IPS DF 6.9 (cell line): ENCODE results near the gene GPR152.

ENCODE experiments used
- DNase-seq: peaks from one replicate; pipeline ENCODE4 v3.0.0-alpha.2; 2013; ENCODE audit warnings: low read depth, low spot score
- H3K27ac ChIP-seq: one replicate; pipeline ENCODE4 v1.5.1; 2013; ENCODE audit warnings: low read length, control low read depth
- H3K27me3 ChIP-seq: 2 replicates; pipeline ENCODE4 v1.6.1; 2013; ENCODE audit warnings: mild to moderate bottlenecking, low read length; ENCODE audit not compliant: control insufficient read depth, insufficient read depth
- H3K36me3 ChIP-seq: 2 replicates; pipeline ENCODE4 v1.6.1; 2013; ENCODE audit warnings: low read length; ENCODE audit not compliant: control insufficient read depth, insufficient read depth
- H3K4me1 ChIP-seq: 2 replicates; pipeline ENCODE4 v1.6.1; 2013; ENCODE audit warnings: low read length; ENCODE audit not compliant: control insufficient read depth, insufficient read depth
- H3K4me3 ChIP-seq: 2 replicates; pipeline ENCODE4 v1.5.1; 2013; ENCODE audit warnings: mild to moderate bottlenecking, low read length
- H3K9me3 ChIP-seq: 2 replicates; pipeline ENCODE4 v1.6.1; 2013; ENCODE audit warnings: low read length, inconsistent platforms; ENCODE audit not compliant: control insufficient read depth, insufficient read depth
- WGBS: extraction: QIAGEN DNeasy Blood & Tissue Kit; methylation state at CpG from one replicate; pipeline ENCODE4 v1.1.7; 2013; ENCODE audit warnings: mixed read lengths, missing lambda C conversion rate; ENCODE audit not compliant: insufficient read length, insufficient coverage; 5-methylcytosine and 5-hydroxymethylcytosine counted together

Gene GPR152

DNA sequence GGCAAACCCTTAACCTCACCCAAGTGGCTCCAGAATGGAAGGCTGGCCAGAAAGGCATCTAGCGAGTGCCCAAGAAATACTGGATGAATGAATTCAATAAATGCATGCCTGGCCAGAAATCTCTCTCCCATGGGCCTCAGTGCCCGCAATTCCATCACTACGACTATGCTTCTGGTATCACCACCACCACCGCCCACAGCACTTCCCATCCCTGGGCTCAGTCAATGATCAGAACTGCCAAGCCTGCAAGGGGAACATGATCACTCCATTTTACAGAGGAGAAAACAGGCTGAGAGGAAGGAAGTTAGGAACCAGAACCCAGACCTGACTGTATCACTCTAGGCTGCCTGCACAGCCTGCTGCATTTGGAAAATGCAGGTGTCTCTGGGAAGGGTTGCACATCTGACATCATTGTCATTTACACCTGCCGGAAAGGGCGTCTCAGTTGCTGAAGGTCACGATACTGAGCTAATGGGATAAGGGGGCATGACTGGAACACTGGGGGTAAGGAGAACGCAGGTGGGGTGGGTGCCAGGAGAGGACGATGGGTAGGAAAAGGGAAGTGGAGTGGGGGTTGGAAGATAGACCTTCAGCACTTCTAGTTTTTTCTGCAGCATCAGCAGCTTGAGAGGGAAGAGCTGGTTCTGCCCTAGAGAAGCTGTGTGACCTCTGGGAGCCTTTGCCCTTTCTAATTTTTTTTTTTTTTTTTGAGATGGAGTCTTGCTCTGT lies 3.2 kb downstream of the GPR152 start:
- Histone ChIP-seq H3K4me3 (no peak overlapping the region), H3K27me3 (no peaks in the 10 kb centered on the region), H3K27ac (no peak overlapping the region), H3K9me3 (no peaks in the 10 kb centered on the region), H3K36me3 (no peaks in the 10 kb centered on the region; the same call in 1 of the 2 replicates), H3K4me1 (no peaks in the 10 kb centered on the region)
- DNase-seq = no peak
- WGBS = no CpG with 5 or more reads among the region's 9 CpGs

GRCh38 chr11:67448220-67448609 lies 4.3 kb downstream of the GPR152 start:
- H3K4me1 ChIP-seq = no peaks in the 10 kb centered on the region
- no peak overlapping the region for H3K27ac ChIP-seq
- H3K27me3 ChIP-seq = no peaks in the 10 kb centered on the region
- no peak overlapping the region for H3K4me3 ChIP-seq
- no CpG with 5 or more reads among the region's 7 CpGs for WGBS
- H3K36me3 ChIP-seq = no peaks in the 10 kb centered on the region; the same call in 1 of the 2 replicates
- H3K9me3 ChIP-seq = no peaks in the 10 kb centered on the region
- no peak for DNase-seq

DNA sequence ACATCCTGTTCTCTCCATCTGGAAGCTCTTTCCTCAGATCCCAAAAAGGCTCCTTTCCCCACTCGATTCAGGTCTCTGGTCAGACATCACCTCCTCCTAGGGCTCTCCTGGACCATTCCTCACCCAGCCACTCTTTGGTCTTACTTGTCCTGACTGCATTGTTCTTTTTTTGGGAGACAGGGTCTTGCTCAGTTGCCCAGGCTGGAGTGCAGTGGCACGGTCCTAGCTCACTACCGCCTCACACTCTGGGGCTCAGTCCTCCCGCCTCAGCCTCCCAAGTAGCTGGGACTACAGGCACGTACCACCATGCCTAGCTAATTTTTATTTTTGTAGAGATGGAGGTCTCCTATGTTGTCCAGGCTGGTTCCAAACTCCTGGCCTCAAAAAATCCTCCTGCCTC lies 7.0 kb downstream of the GPR152 start:
- Histone ChIP-seq H3K9me3 (no peaks in the 10 kb centered on the region), H3K4me1 (no peaks in the 10 kb centered on the region; the same call in 1 of the 2 replicates), H3K4me3 (no peak overlapping the region), H3K27ac (no peak overlapping the region), H3K36me3 (peaks cover 4% of the 10 kb centered on the region; the same call in 1 of the 2 replicates), H3K27me3 (no peaks in the 10 kb centered on the region)
- DNase-seq = no peak
- WGBS = no CpG with 5 or more reads among the region's 5 CpGs

DNA sequence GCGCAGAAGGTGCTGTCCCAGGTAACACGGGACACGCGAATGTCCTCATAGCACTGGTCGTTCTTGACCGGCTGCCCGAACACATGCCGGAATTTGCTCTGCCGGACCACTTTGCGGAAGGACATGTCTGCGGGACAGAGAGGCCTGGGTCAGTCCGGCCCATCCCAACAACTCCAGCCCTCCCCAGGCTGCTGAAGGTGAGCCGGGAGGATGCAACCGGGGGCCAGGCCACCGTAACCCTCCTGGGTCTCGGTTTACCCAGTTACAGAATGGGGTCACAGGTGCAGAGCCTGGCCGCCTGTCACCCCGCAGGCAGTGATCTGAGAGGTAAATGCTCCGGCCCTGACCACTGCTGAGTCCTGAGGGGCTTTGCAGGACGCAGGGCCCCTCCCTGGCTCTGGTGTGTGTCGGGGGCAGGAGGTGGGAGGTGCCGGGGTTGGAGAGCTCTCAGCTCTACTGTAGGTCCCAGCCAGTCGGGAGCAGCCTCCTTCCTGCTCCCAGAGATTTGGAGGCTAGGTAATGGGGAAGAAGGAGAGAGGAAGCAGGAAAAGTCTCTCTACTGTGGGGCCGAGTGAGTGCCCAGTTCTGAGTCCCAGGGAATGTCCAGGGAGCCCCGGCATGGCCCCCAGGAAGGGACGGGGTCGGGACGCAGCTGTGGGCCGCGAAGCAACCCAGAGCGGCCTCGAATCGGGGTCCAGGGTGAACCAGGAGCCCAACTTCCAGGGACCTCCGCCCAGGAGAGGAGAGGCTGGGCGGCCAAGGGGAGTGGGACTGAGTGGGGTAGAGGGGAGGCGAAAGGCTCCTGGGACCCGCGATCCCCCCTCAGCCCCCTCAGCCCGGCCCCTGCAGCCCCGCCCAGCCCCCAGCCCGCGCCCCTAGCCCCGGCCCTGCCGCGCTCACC lies 9.8 kb downstream of the GPR152 start:
- H3K9me3 ChIP-seq = no peaks in the 10 kb centered on the region
- H3K27ac ChIP-seq = no peak overlapping the region
- H3K4me1 ChIP-seq = peaks cover under 1% of the 10 kb centered on the region; the same call in 1 of the 2 replicates
- H3K4me3 ChIP-seq = peak overlapping the region; percentile 81; the same call in 1 of the 2 replicates
- no peaks in the 10 kb centered on the region for H3K27me3 ChIP-seq
- H3K36me3 ChIP-seq = peaks cover 7% of the 10 kb centered on the region; the same call in 1 of the 2 replicates
- no peak for DNase-seq
- WGBS = no CpG with 5 or more reads among the region's 45 CpGs

- Histone ChIP-seq H3K9me3 (no peaks in the 10 kb centered on the region), H3K27me3 (no peaks in the 10 kb centered on the region), H3K36me3 (peaks cover 7% of the 10 kb centered on the region; the same call in 1 of the 2 replicates), H3K4me1 (peaks cover 2% of the 10 kb centered on the region), H3K4me3 (no peak overlapping the region), H3K27ac (no peak overlapping the region)
- no peak for DNase-seq
- no CpG with 5 or more reads among the region's 28 CpGs for WGBS
Measured at GRCh38 chr11:67441731-67442351, 10.7 kb downstream of the GPR152 start.

DNA sequence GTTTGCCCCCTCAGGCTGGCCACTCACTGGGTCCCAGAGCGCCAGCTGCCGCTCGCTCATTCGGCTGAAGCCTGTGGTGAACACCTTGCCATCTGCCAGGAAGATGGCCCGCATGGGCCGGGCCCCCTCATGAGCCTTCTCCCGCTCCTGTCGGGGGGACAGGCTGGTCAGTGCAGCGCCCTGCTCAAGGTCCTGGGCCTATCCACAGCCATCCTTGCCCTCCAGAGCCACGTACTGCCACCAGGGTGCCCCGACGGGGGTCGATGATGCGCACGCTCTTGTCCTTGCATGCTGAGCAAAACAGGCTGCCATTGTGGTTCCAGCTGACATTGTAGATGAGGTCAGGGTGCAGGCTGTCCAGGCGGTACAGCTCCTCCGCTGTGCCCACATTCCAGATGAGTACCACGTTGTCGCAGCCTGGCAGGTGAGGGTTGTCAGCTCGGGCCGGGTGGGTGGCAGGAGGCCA lies 11.4 kb downstream of the GPR152 start:
- H3K9me3 ChIP-seq = no peaks in the 10 kb centered on the region
- peaks cover 7% of the 10 kb centered on the region; the same call in 1 of the 2 replicates for H3K36me3 ChIP-seq
- peaks cover 4% of the 10 kb centered on the region for H3K4me1 ChIP-seq
- H3K27me3 ChIP-seq = no peaks in the 10 kb centered on the region
- WGBS = no CpG with 5 or more reads among the region's 21 CpGs
- H3K4me3 ChIP-seq = no peak overlapping the region
- DNase-seq = no peak
- no peak overlapping the region for H3K27ac ChIP-seq

DNA sequence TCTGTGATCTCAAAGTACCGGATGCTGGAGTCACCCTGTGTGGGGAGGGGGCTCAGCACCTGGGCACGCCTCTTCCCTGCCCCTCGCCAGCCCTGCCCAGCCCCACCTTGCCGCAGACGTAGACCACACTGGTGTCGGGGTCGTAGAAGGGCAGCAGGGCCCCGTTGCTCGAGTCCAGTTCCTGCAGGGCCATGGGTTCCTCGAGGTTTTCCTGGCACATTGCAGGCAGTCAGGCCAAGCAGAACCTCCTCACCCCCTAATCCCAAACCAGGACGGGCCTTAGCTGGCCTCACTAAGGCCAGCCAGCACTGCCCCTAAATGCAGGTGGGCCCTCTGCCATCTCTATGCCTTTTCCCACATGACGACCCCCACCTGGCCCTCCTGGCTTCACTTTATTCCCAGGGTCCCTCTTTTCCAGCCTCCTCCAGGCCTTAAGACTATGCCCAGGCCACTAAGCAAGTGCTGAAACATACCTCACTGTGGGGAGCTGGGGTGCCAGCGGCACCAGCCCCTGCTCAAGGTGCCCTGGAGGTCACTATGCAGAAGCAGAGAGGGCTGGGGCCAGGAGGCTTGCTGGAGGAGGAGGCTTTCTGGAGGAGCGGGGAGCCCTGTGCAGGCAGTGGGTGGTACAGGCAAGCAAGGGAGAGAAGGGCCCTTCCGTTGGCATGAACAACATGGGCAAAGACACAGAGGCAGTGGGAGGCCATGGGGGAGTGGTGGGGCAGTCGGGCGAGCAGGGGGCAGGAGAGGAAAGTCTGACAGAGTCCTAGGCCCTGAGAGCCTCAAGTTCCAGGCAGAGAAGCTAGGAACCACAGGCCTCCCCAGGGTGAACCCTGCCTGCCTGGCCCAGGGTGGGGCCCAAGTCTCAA lies 12.1 kb downstream of the GPR152 start:
- Histone ChIP-seq H3K27me3 (no peaks in the 10 kb centered on the region), H3K9me3 (no peaks in the 10 kb centered on the region), H3K4me3 (no peak overlapping the region), H3K4me1 (peaks cover 6% of the 10 kb centered on the region), H3K36me3 (peaks cover 7% of the 10 kb centered on the region; the same call in 1 of the 2 replicates), H3K27ac (no peak overlapping the region)
- DNase-seq = no peak
- WGBS = no CpG with 5 or more reads among the region's 17 CpGs

- no CpG with 5 or more reads among the region's 31 CpGs for WGBS
- H3K4me3 ChIP-seq = no peak overlapping the region
- H3K9me3 ChIP-seq = no peaks in the 10 kb centered on the region
- no peaks in the 10 kb centered on the region for H3K27me3 ChIP-seq
- peaks cover 9% of the 10 kb centered on the region; the same call in 1 of the 2 replicates for H3K36me3 ChIP-seq
- H3K27ac ChIP-seq = no peak overlapping the region
- DNase-seq = no peak
- peaks cover 6% of the 10 kb centered on the region for H3K4me1 ChIP-seq
Measured at GRCh38 chr11:67439321-67440228, 13.0 kb downstream of the GPR152 start.
